Neural cell (in vitro differentiated cells): ENCODE results near the gene CYB561. TPM values are rescaled to one million over a fixed set of nuclear protein-coding genes. Genes with fewer than 3 reads are reported as not detected.

Experiments used
- H2AFZ ChIP-seq: fragments of 200-600, 300-800 bp; sonication (generic), shearing (Covaris generic); 2 replicates; pipeline ENCODE4 v1.6.0; 2014; ENCODE audit warnings: low read depth, mild to moderate bottlenecking, antibody characterized with exemption, low read length, moderate library complexity
- H3F3A ChIP-seq: fragments of 200-600 bp; shearing (Covaris generic); 2 replicates; pipeline ENCODE4 v1.6.1; 2016; ENCODE audit warnings: mild to moderate bottlenecking, moderate library complexity, mixed read lengths, antibody characterized with exemption, low read length; ENCODE audit not compliant: insufficient read depth, poor library complexity, severe bottlenecking
- H3K27ac ChIP-seq: fragments of 200-600, 300-800 bp; sonication (generic), shearing (Covaris generic); 2 replicates; pipeline ENCODE4 v1.5.1; 2014; ENCODE audit warnings: mild to moderate bottlenecking, low read length, moderate library complexity
- H3K27me3 ChIP-seq: fragments of 300-800, 200-600 bp; sonication (generic), shearing (Covaris generic); 2 replicates; pipeline ENCODE4 v1.6.0; 2014; ENCODE audit warnings: mild to moderate bottlenecking, low read depth, low read length, moderate library complexity; ENCODE audit not compliant: insufficient read depth
- H3K36me3 ChIP-seq: fragments of 300-800, 200-600 bp; sonication (generic), shearing (Covaris generic); 2 replicates; pipeline ENCODE4 v1.5.1; 2014; ENCODE audit warnings: mild to moderate bottlenecking, antibody characterized with exemption, low read length, moderate library complexity; ENCODE audit not compliant: insufficient read depth
- H3K4me2 ChIP-seq: fragments of 300-800, 200-600 bp; sonication (generic), shearing (Covaris generic); 2 replicates; pipeline ENCODE4 v1.6.0; 2014; ENCODE audit warnings: mild to moderate bottlenecking, low read length
- H3K4me3 ChIP-seq: fragments of 300-800, 200-600 bp; sonication (generic), shearing (Covaris generic); 2 replicates; pipeline ENCODE4 v1.5.1; 2014; ENCODE audit warnings: mild to moderate bottlenecking, low read length, moderate library complexity
- H3K79me2 ChIP-seq: fragments of 200-600 bp; shearing (Covaris generic); replicated peaks from 2 replicates; pipeline ENCODE4 v1.6.0; 2014; ENCODE audit warnings: mild to moderate bottlenecking, low read length, moderate library complexity; ENCODE audit not compliant: insufficient read depth
- H3K9ac ChIP-seq: fragments of 300-800, 200-600 bp; sonication (generic), shearing (Covaris generic); 2 replicates; pipeline ENCODE4 v1.6.1; 2016; ENCODE audit warnings: mild to moderate bottlenecking, low read length, mixed read lengths
- H3K9me2 ChIP-seq: fragments of 200-600 bp; shearing (Covaris generic); 2 replicates; pipeline ENCODE4 v1.6.1; 2016; ENCODE audit warnings: mild to moderate bottlenecking, low read length, mixed read lengths; ENCODE audit not compliant: insufficient read depth
- H3K9me3 ChIP-seq: fragments of 200-600, 300-800 bp; sonication (generic), shearing (Covaris generic); 2 replicates; pipeline ENCODE4 v1.6.1; 2016; ENCODE audit warnings: mild to moderate bottlenecking, mixed run types, low read length, moderate library complexity, mixed read lengths
- H4K20me1 ChIP-seq: fragments of 200-600 bp; shearing (Covaris generic); 2 replicates; pipeline ENCODE4 v1.6.1; 2016; ENCODE audit warnings: mild to moderate bottlenecking, mixed run types; ENCODE audit not compliant: insufficient read depth
- CTCF ChIP-seq: fragments of 450-650 bp; IDR thresholded peaks from 2 replicates; pipeline ENCODE4 v1.5.1; 2014; ENCODE audit warnings: antibody characterized with exemption, mild to moderate bottlenecking, moderate library complexity; ENCODE audit not compliant: poor library complexity, severe bottlenecking
- EP300 ChIP-seq: fragments of 450-650 bp; conservative IDR thresholded peaks from 2 replicates; pipeline ENCODE4 v1.6.1; 2014; ENCODE audit warnings: antibody characterized with exemption, mild to moderate bottlenecking, moderate library complexity; ENCODE audit not compliant: poor library complexity, severe bottlenecking
- EZH2 ChIP-seq: fragments of 200-600, 300-800 bp; shearing (Covaris generic), sonication (generic); IDR thresholded peaks from 2 replicates; pipeline ENCODE4 v1.6.1; 2014; ENCODE audit warnings: antibody characterized with exemption, low read length, borderline replicate concordance, mild to moderate bottlenecking; ENCODE audit not compliant: insufficient read depth, poor library complexity, severe bottlenecking
- MXI1 ChIP-seq: fragments of 450-650 bp; conservative IDR thresholded peaks from 2 replicates; pipeline ENCODE4 v1.6.1; 2014; ENCODE audit warnings: antibody characterized with exemption, mild to moderate bottlenecking; ENCODE audit not compliant: poor library complexity, severe bottlenecking
- POLR2AphosphoS5 ChIP-seq: IDR thresholded peaks from 2 replicates; pipeline ENCODE4 v1.6.1; 2012
- RAD21 ChIP-seq: fragments of 450-650 bp; conservative IDR thresholded peaks from 2 replicates; pipeline ENCODE4 v1.6.1; 2014; ENCODE audit warnings: antibody characterized with exemption, mild to moderate bottlenecking, moderate library complexity
- REST ChIP-seq: IDR thresholded peaks from 2 replicates; pipeline ENCODE4 v1.6.1; 2012; ENCODE audit warnings: borderline replicate concordance
- SMC3 ChIP-seq: fragments of 450-650 bp; conservative IDR thresholded peaks from 2 replicates; pipeline ENCODE4 v1.6.1; 2014; ENCODE audit warnings: antibody characterized with exemption, mild to moderate bottlenecking, moderate library complexity; ENCODE audit not compliant: poor library complexity
- TAF1 ChIP-seq: IDR thresholded peaks from 2 replicates; pipeline ENCODE4 v1.6.1; 2012; ENCODE audit warnings: low read depth
- polyA plus RNA-seq: library from polyadenylated mRNA; depleted of rRNA; stranded (reverse); fragments of >200 nt; gene quantifications from 2 replicates; pipeline ENCODE4 v1.2.3, GENCODE V29; 2014

The CYB561 gene
- polyA plus RNA-seq, 1 donor from 2014 or later = 15.7 TPM

GRCh38 chr17:63436523-63437110 lies 9.5 kb downstream of the CYB561 start:
- no peaks in the 10 kb centered on the region for H4K20me1 ChIP-seq
- H3K9me3 ChIP-seq = no peaks in the 10 kb centered on the region
- no peak overlapping the region for H3K4me3 ChIP-seq
- no peak overlapping the region for H2AFZ ChIP-seq
- H3K79me2 ChIP-seq = no peaks in the 10 kb centered on the region
- H3K36me3 ChIP-seq = no peaks in the 10 kb centered on the region
- no peak overlapping the region for H3K4me2 ChIP-seq
- H3K9ac ChIP-seq = no peak overlapping the region
- no peaks in the 10 kb centered on the region for H3K9me2 ChIP-seq
- no peak for TF ChIP-seq REST
- TF ChIP-seq MXI1 = no peak
- TF ChIP-seq TAF1 = no peak
- TF ChIP-seq RAD21 = no peak
- no peak for TF ChIP-seq POLR2AphosphoS5
- TF ChIP-seq EZH2 = no peak
- no peak for TF ChIP-seq EP300
- TF ChIP-seq CTCF = no peak
- TF ChIP-seq SMC3 = no peak
- no peaks in the 10 kb centered on the region for H3K27me3 ChIP-seq
- no peaks in the 10 kb centered on the region for H3F3A ChIP-seq
- no peak overlapping the region for H3K27ac ChIP-seq

- no peaks in the 10 kb centered on the region for H4K20me1 ChIP-seq
- H2AFZ ChIP-seq = no peak overlapping the region
- no peak overlapping the region for H3K27ac ChIP-seq
- no peak overlapping the region for H3K4me3 ChIP-seq
- H3K9me3 ChIP-seq = no peaks in the 10 kb centered on the region
- H3K36me3 ChIP-seq = no peaks in the 10 kb centered on the region
- H3K4me2 ChIP-seq = no peak overlapping the region
- H3K9ac ChIP-seq = no peak overlapping the region
- no peaks in the 10 kb centered on the region for H3K27me3 ChIP-seq
- H3K9me2 ChIP-seq = no peaks in the 10 kb centered on the region
- no peaks in the 10 kb centered on the region for H3K79me2 ChIP-seq
- TF ChIP-seq TAF1 (no peak), REST (no peak), EP300 (no peak), POLR2AphosphoS5 (no peak), MXI1 (no peak), RAD21 (no peak), SMC3 (no peak), EZH2 (no peak), CTCF (no peak)
- no peaks in the 10 kb centered on the region for H3F3A ChIP-seq
Observed at GRCh38 chr17:63435681-63436522, 10.2 kb downstream of the CYB561 start.
